Thyroid gland (tissue), 4 donors: ENCODE data around the gene ACAP2.

ENCODE experiments used
- CTCF ChIP-seq, 6 experiments: fragments of 200-600 bp in 3 of 6; fragments of 450-650 bp in 3 of 6; sonication (generic) in 3 of 6; IDR thresholded peaks; one replicate each; pipeline ENCODE4 v1.5.1; 2016 to 2019; ENCODE audit warnings: antibody characterized with exemption in 6 of 6, mild to moderate bottlenecking in 2 of 6, inconsistent platforms in 1 of 6, moderate library complexity in 1 of 6
- POLR2A ChIP-seq, 2 donors: fragments of 450-650 bp; IDR thresholded peaks; one replicate each; pipeline ENCODE4 v1.6.1; 2017; ENCODE audit warnings: antibody characterized with exemption in 2 of 2, mild to moderate bottlenecking in 2 of 2, moderate library complexity in 1 of 2

GRCh38 chr3:195394024-195394423, 48.8 kb downstream of the ACAP2 start:
- TF ChIP-seq CTCF (IDR thresholded peaks at IDR 0.05): no peak
- no peak for TF ChIP-seq POLR2A (IDR thresholded peaks at IDR 0.05)
